Smooth muscle cell (in vitro differentiated cells): ENCODE data around the gene MYBBP1A. TPM values are rescaled to one million over a fixed set of nuclear protein-coding genes. Genes with fewer than 3 reads are reported as not detected.
"Not testable (repeated sequence)": the region's sequence is repeated elsewhere in the genome, so short reads cannot be mapped to it uniquely, and the experiment has no call there.

Source experiments
- DNase-seq: peaks from one replicate; lab custom pipeline; 2025; ENCODE audit not compliant: unreplicated experiment; lab: John Stamatoyannopoulos, UW
- H2AFZ ChIP-seq: fragments of 200-600 bp; sonication (generic); 2 replicates; pipeline ENCODE4 v1.6.0; 2016; ENCODE audit warnings: antibody characterized with exemption, low read depth, mild to moderate bottlenecking
- H3F3A ChIP-seq: fragments of 200-600 bp; sonication (generic); 2 replicates; pipeline ENCODE4 v1.6.0; 2017; ENCODE audit warnings: antibody characterized with exemption, low read depth
- H3K27ac ChIP-seq: fragments of 200-600 bp; sonication (generic); 2 replicates; pipeline ENCODE4 v1.5.1; 2016; ENCODE audit warnings: low read depth, mild to moderate bottlenecking
- H3K27me3 ChIP-seq: fragments of 200-600 bp; sonication (generic); 2 replicates; pipeline ENCODE4 v1.6.1; 2016; ENCODE audit warnings: low read depth, mild to moderate bottlenecking
- H3K36me3 ChIP-seq: fragments of 200-600 bp; sonication (generic); 2 replicates; pipeline ENCODE4 v1.5.1; 2016; ENCODE audit warnings: low read depth
- H3K4me1 ChIP-seq: fragments of 200-600 bp; sonication (generic); 2 replicates; pipeline ENCODE4 v1.5.1; 2016; ENCODE audit warnings: low read depth
- H3K4me2 ChIP-seq: fragments of 200-600 bp; sonication (generic); 2 replicates; pipeline ENCODE4 v1.6.0; 2016; ENCODE audit warnings: mild to moderate bottlenecking
- H3K4me3 ChIP-seq: fragments of 200-600 bp; sonication (generic); 2 replicates; pipeline ENCODE4 v1.5.1; 2016; ENCODE audit warnings: mild to moderate bottlenecking
- H3K79me2 ChIP-seq: fragments of 200-600 bp; sonication (generic); 2 replicates; pipeline ENCODE4 v1.6.0; 2016; ENCODE audit warnings: low read depth, mild to moderate bottlenecking
- H3K9ac ChIP-seq: fragments of 200-600 bp; sonication (generic); 2 replicates; pipeline ENCODE4 v1.6.0; 2016; ENCODE audit warnings: low read depth
- H3K9me3 ChIP-seq: fragments of 200-600 bp; sonication (generic); replicated peaks from 2 replicates; pipeline ENCODE4 v1.5.1; 2016; ENCODE audit warnings: low read depth
- H4K20me1 ChIP-seq: fragments of 200-600 bp; sonication (generic); 2 replicates; pipeline ENCODE4 v1.6.0; 2016; ENCODE audit warnings: low read depth
- CTCF ChIP-seq: fragments of 200-600 bp; sonication (generic); IDR thresholded peaks from 2 replicates; pipeline ENCODE4 v1.5.1; 2017; ENCODE audit warnings: borderline replicate concordance, mild to moderate bottlenecking, antibody characterized with exemption; ENCODE audit not compliant: insufficient read depth, poor library complexity, severe bottlenecking
- WGBS: methylation state at CpG from one replicate; pipeline ENCODE4 v1.1.7; 2016; ENCODE audit warnings: low lambda C conversion rate; 5-methylcytosine and 5-hydroxymethylcytosine counted together
- polyA plus RNA-seq: library from polyadenylated mRNA; unstranded; fragments of >200 nt; fragmentation: Nextera tagmentation; extraction: Ambion mirVana; gene quantifications from 2 replicates; pipeline ENCODE4 v1.2.1, GENCODE V29; 2016
- total RNA-seq: library from RNA; depleted of rRNA; stranded (reverse); fragments of >200 nt; gene quantifications from 2 replicates; pipeline ENCODE4 v1.2.3, GENCODE V29; 2014

MYBBP1A gene
- total RNA-seq, result 14.3 and 18.1 TPM in 2 replicates
- 28.1 and 33.5 TPM in 2 replicates for polyA plus RNA-seq

GRCh38 chr17:4554997-4555799 lies at the start of gene MYBBP1A:
TSS of gene MYBBP1A (minus strand) at chr17:4555384. CDS start at chr17:4555324, 60 bp downstream.
- no peaks in the 10 kb centered on the region for H3F3A ChIP-seq
- peak within 1 kb of the TSS; percentile 48 for H3K27ac ChIP-seq
- H3K4me1 ChIP-seq, result peaks cover 17% of the 10 kb centered on the region
- no peaks in the 10 kb centered on the region for H3K27me3 ChIP-seq
- H3K36me3 ChIP-seq, result no peaks in the 10 kb centered on the region
- TF ChIP-seq CTCF, result peak; percentile 31
- 1% methylated on average over 69 of the region's 69 CpGs for WGBS
- H4K20me1 ChIP-seq, result no peaks in the 10 kb centered on the region
- peak within 1 kb of the TSS; percentile 60 for H3K9ac ChIP-seq
- peaks cover 18% of the 10 kb centered on the region for H3K79me2 ChIP-seq
- peak within 1 kb of the TSS; percentile 67 for H3K4me3 ChIP-seq
- peak; percentile 85 for DNase-seq
- peak within 1 kb of the TSS; percentile 87 for H2AFZ ChIP-seq
- no peaks in the 10 kb centered on the region for H3K9me3 ChIP-seq
- peak within 1 kb of the TSS; percentile 98 for H3K4me2 ChIP-seq

- H3K36me3 ChIP-seq, DNase-seq, H3K79me2 ChIP-seq, H4K20me1 ChIP-seq, H3K9me3 ChIP-seq, H3K9ac ChIP-seq, H3K4me3 ChIP-seq, H3K27me3 ChIP-seq: not testable (repeated sequence)
- Histone ChIP-seq H3K4me1 (peaks cover 27% of the 10 kb centered on the region), H3K4me2 (peak overlapping the region; percentile 27), H3F3A (peaks cover 10% of the 10 kb centered on the region), H3K27ac (peak overlapping the region; percentile 23), H2AFZ (peak overlapping the region; percentile 71)
- WGBS, result 93% methylated on average over 11 of the region's 11 CpGs
These were observed 49.6 kb upstream of the MYBBP1A start for GRCh38 chr17:4604736-4605135.

- DNase-seq, result peak; percentile 45
- H3K4me3 ChIP-seq, result no peak overlapping the region
- TF ChIP-seq CTCF, result no peak
- no peaks in the 10 kb centered on the region for H3K27me3 ChIP-seq
- H3F3A ChIP-seq, result peaks cover 14% of the 10 kb centered on the region
- no peaks in the 10 kb centered on the region for H3K9me3 ChIP-seq
- no peaks in the 10 kb centered on the region for H4K20me1 ChIP-seq
- H3K4me2 ChIP-seq, result peak overlapping the region; percentile 27
- H3K79me2 ChIP-seq, result no peaks in the 10 kb centered on the region
- WGBS, result 53% methylated on average over 18 of the region's 18 CpGs
- peak overlapping the region; percentile 23 for H3K27ac ChIP-seq
- peaks cover 32% of the 10 kb centered on the region for H3K4me1 ChIP-seq
- H3K36me3 ChIP-seq, result no peaks in the 10 kb centered on the region
- H3K9ac ChIP-seq, result no peak overlapping the region
- H2AFZ ChIP-seq, result peak overlapping the region; percentile 71
These were observed 49.0 kb upstream of the MYBBP1A start for GRCh38 chr17:4604111-4604644.

- H3K36me3 ChIP-seq, result no peaks in the 10 kb centered on the region
- no peak for TF ChIP-seq CTCF
- no peaks in the 10 kb centered on the region for H4K20me1 ChIP-seq
- no peaks in the 10 kb centered on the region for H3K9me3 ChIP-seq
- 95% methylated on average over 5 of the region's 5 CpGs for WGBS
- no peaks in the 10 kb centered on the region for H3K79me2 ChIP-seq
- no peak overlapping the region for H3K4me3 ChIP-seq
- H2AFZ ChIP-seq, result no peak overlapping the region
- no peak for DNase-seq
- no peaks in the 10 kb centered on the region for H3K27me3 ChIP-seq
- no peak overlapping the region for H3K27ac ChIP-seq
- peaks cover 38% of the 10 kb centered on the region for H3K4me1 ChIP-seq
- no peak overlapping the region for H3K4me2 ChIP-seq
- peaks cover 14% of the 10 kb centered on the region for H3F3A ChIP-seq
- H3K9ac ChIP-seq, result no peak overlapping the region
These were observed 46.9 kb upstream of the MYBBP1A start for GRCh38 chr17:4602041-4602440.
